ENCODE results near the gene NIN. TPM values are rescaled to one million over a fixed set of nuclear protein-coding genes. Genes with fewer than 3 reads are reported as not detected.

Gene NIN
- total RNA-seq, 6 experiments from 2014 or later = 6.4 to 10.9 (median 7.5) TPM

- 87% methylated on average over 3 of the region's 3 CpGs for WGBS (ENCODE audit: insufficient coverage, low coverage, low lambda C conversion rate, missing lambda C conversion rate)
- H3K36me3 ChIP-seq = no peaks in the 10 kb centered on the region
- DNase-seq = no peak
These were observed 104.4 kb downstream of the NIN start for GRCh38 chr14:50726372-50727107.

GRCh38 chr14:50725761-50726160, 105.2 kb downstream of the NIN start:
- no peak for TF ChIP-seq CTCF (IDR thresholded peaks at IDR 0.05)
- no peak for TF ChIP-seq POLR2A (IDR thresholded peaks at IDR 0.05)
- 85% methylated on average over 5 of the region's 5 CpGs for WGBS (ENCODE audit: insufficient coverage, low coverage, low lambda C conversion rate, missing lambda C conversion rate)

More at GRCh38 chr14:50726372-50727107, 104.4 kb downstream of the NIN start:
- Histone ChIP-seq H3K4me3 (no peak overlapping the region), H3K9me3 (no peaks in the 10 kb centered on the region), H3K27me3 (no peaks in the 10 kb centered on the region), H3K27ac (no peak overlapping the region), H3K4me1 (no peaks in the 10 kb centered on the region)
- intact Hi-C loops (cut with DNase I) = no loop called here
- TF ChIP-seq CTCF (IDR thresholded peaks at IDR 0.05) = no peak
- no peak for TF ChIP-seq POLR2A (IDR thresholded peaks at IDR 0.05)
- no peak for ATAC-seq

GRCh38 chr14:50719911-50720759, 110.8 kb downstream of the NIN start:
- Histone ChIP-seq H3K27ac (no peak overlapping the region), H3K27me3 (no peaks in the 10 kb centered on the region), H3K36me3 (no peaks in the 10 kb centered on the region), H3K4me1 (no peaks in the 10 kb centered on the region), H3K4me3 (no peak overlapping the region), H3K9me3 (no peaks in the 10 kb centered on the region)
- TF ChIP-seq CTCF (IDR thresholded peaks at IDR 0.05) = no peak
- no peak for TF ChIP-seq POLR2A (IDR thresholded peaks at IDR 0.05)
- ATAC-seq (no peak), DNase-seq (no peak)
- 91% methylated on average over 1 of the region's 1 CpG for WGBS (ENCODE audit: insufficient coverage, low coverage, low lambda C conversion rate, missing lambda C conversion rate)
- intact Hi-C loops (cut with DNase I) = no loop called here

More at GRCh38 chr14:50725761-50726160, 105.2 kb downstream of the NIN start:
- ATAC-seq (no peak), DNase-seq (no peak)
- intact Hi-C loops (cut with DNase I) = no loop called here
- H3K4me3 ChIP-seq = no peak overlapping the region
- no peaks in the 10 kb centered on the region for H3K27me3 ChIP-seq
- H3K4me1 ChIP-seq = no peaks in the 10 kb centered on the region
- no peaks in the 10 kb centered on the region for H3K9me3 ChIP-seq
- H3K27ac ChIP-seq = no peak overlapping the region
- no peaks in the 10 kb centered on the region for H3K36me3 ChIP-seq

GRCh38 chr14:50718949-50719348, 112.0 kb downstream of the NIN start:
- Histone ChIP-seq H3K27me3 (no peaks in the 10 kb centered on the region), H3K27ac (no peak overlapping the region), H3K9me3 (no peaks in the 10 kb centered on the region), H3K36me3 (no peaks in the 10 kb centered on the region), H3K4me1 (no peaks in the 10 kb centered on the region), H3K4me3 (no peak overlapping the region)
- intact Hi-C loops (cut with DNase I) = no loop called here
- DNase-seq = no peak
- TF ChIP-seq CTCF (IDR thresholded peaks at IDR 0.05) = no peak
- 10% methylated on average over 1 of the region's 1 CpG for WGBS (ENCODE audit: insufficient coverage, low coverage, low lambda C conversion rate, missing lambda C conversion rate)
- peak; percentile 60 to 89 (median 69) for ATAC-seq

All from right lobe of liver (tissue), 6 donors.